Activated CD4-positive, alpha-beta T cell treated with anti-CD3 and anti-CD28 coated beads, Interleukin-2, amount 10 ng/mL, durations not matched to agents 7 days and 5 days (primary cell): ENCODE results near the gene ADGRV1. TPM values are rescaled to one million over a fixed set of nuclear protein-coding genes. Genes with fewer than 3 reads are reported as not detected.
"Not testable (repeated sequence)": the region's sequence is repeated elsewhere in the genome, so short reads cannot be mapped to it uniquely, and the experiment has no call there.

Experiments used
- CTCF ChIA-PET: fragments of 350-600 bp; sonication (Branson Sonifier 250); formaldehyde crosslinking; loops from one replicate; lab custom pipeline; 2021; ENCODE audit warnings: antibody characterized with exemption; lab: Charles Lee
- POLR2A ChIA-PET: fragments of 350-600 bp; sonication (Branson Sonifier 250); formaldehyde crosslinking; loops from one replicate; lab custom pipeline; 2021; ENCODE audit warnings: antibody characterized with exemption; lab: Charles Lee
- DNase-seq: peaks from one replicate; pipeline ENCODE4 v3.0.0-alpha.2; 2020
- H3K27ac Mint-ChIP-seq: one replicate; pipeline ENCODE4 v1.8.0; 2021; ENCODE audit warnings: mild to moderate bottlenecking, moderate library complexity, mixed read lengths
- H3K27me3 Mint-ChIP-seq: one replicate; pipeline ENCODE4 v1.8.0; 2021; ENCODE audit warnings: mixed read lengths
- H3K36me3 Mint-ChIP-seq: one replicate; pipeline ENCODE4 v1.8.0; 2021; ENCODE audit warnings: low read depth, mixed read lengths
- H3K4me1 Mint-ChIP-seq: one replicate; pipeline ENCODE4 v1.8.0; 2021; ENCODE audit warnings: mixed read lengths
- H3K4me3 Mint-ChIP-seq: one replicate; pipeline ENCODE4 v1.8.0; 2021; ENCODE audit warnings: mild to moderate bottlenecking, moderate library complexity, mixed read lengths
- H3K9me3 Mint-ChIP-seq: one replicate; pipeline ENCODE4 v1.8.0; 2021; ENCODE audit warnings: mixed read lengths
- total RNA-seq, 2 experiments: library from RNA; stranded (reverse); gene quantifications; one replicate each; pipeline ENCODE4 v1.2.3, GENCODE V29; 2021

Gene ADGRV1
- total RNA-seq, 2 experiments from 2014 or later, result not detected

DNA sequence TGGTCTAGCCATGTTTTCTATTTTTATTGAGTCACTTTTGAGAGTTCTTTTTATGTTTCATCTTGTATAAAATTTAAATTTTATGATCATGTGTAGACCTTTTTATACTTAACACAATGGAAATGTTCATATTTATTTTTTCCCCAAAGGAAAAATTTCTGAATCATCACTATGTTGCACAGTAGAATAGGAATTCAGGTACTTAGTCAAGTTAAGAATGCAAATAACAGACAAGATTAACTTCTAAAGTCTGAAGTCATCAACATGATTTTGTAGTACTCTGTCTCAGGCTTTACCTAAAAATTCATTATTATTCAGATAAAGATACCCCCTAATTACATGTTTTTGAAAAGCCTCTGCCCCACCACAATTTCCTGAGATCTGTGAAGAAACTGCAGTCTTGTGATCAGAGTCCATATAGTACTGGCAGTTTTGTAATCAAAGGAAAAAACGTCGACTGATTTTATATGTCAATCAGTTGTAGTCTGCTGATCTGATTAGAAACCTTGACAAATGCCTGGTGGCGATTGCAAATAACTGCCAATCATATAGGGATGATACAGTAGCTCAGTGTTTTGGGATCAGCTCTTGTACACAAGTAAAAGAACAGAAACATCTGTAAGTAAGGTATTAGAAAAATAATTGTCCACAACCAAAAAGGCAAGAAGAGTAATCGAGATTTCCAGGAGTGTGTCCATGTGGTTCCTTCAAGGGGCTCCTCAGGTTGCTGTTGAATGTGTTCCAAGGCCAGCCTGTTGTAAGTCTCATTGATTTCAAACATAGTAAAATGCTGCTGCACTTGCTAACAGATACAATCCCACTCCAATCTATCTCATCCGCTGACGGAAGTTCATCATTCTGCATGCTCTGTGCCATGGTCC lies 472.2 kb downstream of the ADGRV1 start:
- Mint-ChIP-seq H3K4me3 (no peak overlapping the region), H3K36me3 (no peaks in the 10 kb centered on the region), H3K4me1 (no peaks in the 10 kb centered on the region), H3K27ac (no peak overlapping the region), H3K9me3 (no peaks in the 10 kb centered on the region), H3K27me3 (peaks cover 21% of the 10 kb centered on the region)
- no peak for DNase-seq
- ChIA-PET CTCF (no interaction called here), POLR2A (no interaction called here)

GRCh38 chr5:91031402-91031752 lies 472.8 kb downstream of the ADGRV1 start:
- Mint-ChIP-seq H3K27me3 (peaks cover 21% of the 10 kb centered on the region), H3K36me3 (no peaks in the 10 kb centered on the region), H3K27ac (no peak overlapping the region), H3K4me3 (no peak overlapping the region), H3K4me1 (no peaks in the 10 kb centered on the region), H3K9me3 (no peaks in the 10 kb centered on the region)
- ChIA-PET POLR2A (no interaction called here), CTCF (no interaction called here)
- no peak for DNase-seq

DNA sequence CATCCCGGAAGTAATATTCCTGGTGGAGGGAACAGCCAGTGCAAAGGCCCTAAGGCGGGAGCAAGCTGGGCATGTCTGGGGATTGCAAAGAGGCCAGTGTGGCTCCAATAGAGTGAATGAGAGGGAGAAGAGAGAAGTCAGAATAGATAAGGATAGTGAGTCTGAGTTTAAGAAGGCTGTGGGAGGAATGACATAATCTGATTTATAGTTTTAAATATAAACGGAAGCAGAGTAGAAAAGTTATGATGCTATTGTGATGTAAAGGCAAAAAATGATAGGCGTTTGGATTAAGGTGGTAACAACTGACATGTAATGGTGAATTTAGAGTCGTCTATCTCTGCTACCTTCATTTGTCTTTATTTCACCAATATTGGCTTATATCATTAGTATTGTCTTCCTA lies 473.5 kb downstream of the ADGRV1 start:
- H3K9me3 Mint-ChIP-seq, result no peaks in the 10 kb centered on the region
- ChIA-PET POLR2A (no interaction called here), CTCF (no interaction called here)
- H3K27me3 Mint-ChIP-seq, result peaks cover 20% of the 10 kb centered on the region
- no peak overlapping the region for H3K27ac Mint-ChIP-seq
- no peak overlapping the region for H3K4me3 Mint-ChIP-seq
- DNase-seq, result no peak
- no peaks in the 10 kb centered on the region for H3K4me1 Mint-ChIP-seq
- no peaks in the 10 kb centered on the region for H3K36me3 Mint-ChIP-seq

- Mint-ChIP-seq H3K9me3 (no peaks in the 10 kb centered on the region), H3K4me1 (no peaks in the 10 kb centered on the region), H3K27ac (no peak overlapping the region), H3K36me3 (no peaks in the 10 kb centered on the region), H3K4me3 (no peak overlapping the region), H3K27me3 (peaks cover 11% of the 10 kb centered on the region)
- DNase-seq, result no peak
- ChIA-PET POLR2A (no interaction called here), CTCF (no interaction called here)
These were observed 474.8 kb downstream of the ADGRV1 start for GRCh38 chr5:91033370-91033769.

DNA sequence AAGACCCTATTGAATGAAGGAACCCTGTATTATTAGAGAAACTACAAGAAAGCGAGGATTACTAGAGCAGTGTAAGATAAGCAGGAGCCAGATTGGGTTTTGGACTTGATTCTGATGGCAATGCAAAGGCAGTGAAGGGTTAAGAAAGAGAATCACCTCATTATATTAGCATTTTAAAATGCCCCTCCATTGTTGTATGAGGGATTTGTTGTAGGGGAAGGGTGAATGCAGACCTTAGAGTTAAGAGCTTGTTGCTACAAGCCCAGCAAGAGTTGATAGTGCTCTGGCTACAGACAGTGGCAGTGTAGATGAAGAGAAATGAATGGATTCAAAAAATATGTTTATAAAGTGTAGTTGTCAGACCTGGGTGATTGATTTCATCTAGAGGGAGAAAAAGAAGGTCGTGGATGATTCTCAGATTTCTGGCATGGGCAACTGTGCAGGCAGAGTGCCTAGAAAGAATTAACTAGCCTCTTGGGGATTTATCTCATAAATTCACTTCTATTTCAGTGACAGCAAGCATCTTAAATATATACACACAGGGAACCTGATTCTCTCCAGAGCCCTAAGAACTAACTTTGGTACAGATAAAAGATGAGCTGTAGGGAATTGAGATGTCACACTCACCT lies 479.7 kb downstream of the ADGRV1 start:
- Mint-ChIP-seq H3K4me3 (no peak overlapping the region), H3K9me3 (no peaks in the 10 kb centered on the region), H3K4me1 (no peaks in the 10 kb centered on the region), H3K27me3 (peaks cover 9% of the 10 kb centered on the region), H3K27ac (no peak overlapping the region), H3K36me3 (no peaks in the 10 kb centered on the region)
- POLR2A ChIA-PET, result no interaction called here
- CTCF ChIA-PET, result no interaction called here
- no peak for DNase-seq

- DNase-seq, H3K4me1 Mint-ChIP-seq, POLR2A ChIA-PET, H3K27me3 Mint-ChIP-seq, H3K4me3 Mint-ChIP-seq, CTCF ChIA-PET, H3K9me3 Mint-ChIP-seq, H3K36me3 Mint-ChIP-seq, H3K27ac Mint-ChIP-seq: not testable (repeated sequence)
These were observed 482.5 kb downstream of the ADGRV1 start for GRCh38 chr5:91041132-91041531.

DNA sequence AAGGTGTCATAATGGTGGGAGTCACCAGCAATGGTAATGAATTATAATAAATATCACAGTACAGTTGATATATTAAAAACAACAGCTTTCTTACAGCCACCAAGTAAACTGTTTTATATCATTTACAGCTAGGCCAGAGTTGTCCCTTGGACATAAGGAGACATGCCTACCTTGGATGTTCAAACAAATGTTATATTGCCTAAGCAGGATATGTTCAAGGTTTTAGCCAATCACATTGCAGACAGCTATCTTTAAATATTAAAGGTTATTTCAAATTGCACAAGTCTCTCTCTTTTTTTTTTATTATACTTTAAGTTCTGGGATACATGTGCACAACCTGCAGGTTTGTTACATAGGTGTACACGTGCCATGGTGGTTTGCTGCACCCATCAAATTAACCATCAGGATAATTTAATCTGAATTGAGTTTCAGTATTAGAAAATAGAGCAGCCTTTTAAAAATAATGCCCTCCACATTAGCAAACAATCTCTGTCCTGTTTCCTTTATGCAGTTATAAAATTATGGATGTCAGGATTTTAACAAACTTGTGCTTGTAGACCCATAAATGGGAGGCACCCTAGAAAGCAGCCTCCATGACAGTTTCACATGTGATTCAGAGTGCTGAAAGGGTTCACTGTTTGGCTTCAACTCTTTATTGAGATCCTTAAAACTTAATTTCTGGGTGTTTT lies 483.8 kb downstream of the ADGRV1 start:
- Mint-ChIP-seq H3K4me1 (no peaks in the 10 kb centered on the region), H3K4me3 (no peak overlapping the region), H3K36me3 (no peaks in the 10 kb centered on the region), H3K9me3 (no peaks in the 10 kb centered on the region), H3K27ac (no peak overlapping the region), H3K27me3 (peaks cover 10% of the 10 kb centered on the region)
- POLR2A ChIA-PET, result no interaction called here
- DNase-seq, result no peak
- CTCF ChIA-PET, result interaction anchor here (0.6 kb wide), 1 partner anchor 164 kb away, joined by 3 read pairs; no protein-coding TSS in a partner anchor

GRCh38 chr5:91042936-91043255 lies 484.3 kb downstream of the ADGRV1 start:
- no peak overlapping the region for H3K27ac Mint-ChIP-seq
- H3K9me3 Mint-ChIP-seq, result no peaks in the 10 kb centered on the region
- no peak overlapping the region for H3K4me3 Mint-ChIP-seq
- ChIA-PET CTCF (no interaction called here), POLR2A (no interaction called here)
- peaks cover 12% of the 10 kb centered on the region for H3K27me3 Mint-ChIP-seq
- no peaks in the 10 kb centered on the region for H3K36me3 Mint-ChIP-seq
- DNase-seq, result no peak
- no peaks in the 10 kb centered on the region for H3K4me1 Mint-ChIP-seq

DNA sequence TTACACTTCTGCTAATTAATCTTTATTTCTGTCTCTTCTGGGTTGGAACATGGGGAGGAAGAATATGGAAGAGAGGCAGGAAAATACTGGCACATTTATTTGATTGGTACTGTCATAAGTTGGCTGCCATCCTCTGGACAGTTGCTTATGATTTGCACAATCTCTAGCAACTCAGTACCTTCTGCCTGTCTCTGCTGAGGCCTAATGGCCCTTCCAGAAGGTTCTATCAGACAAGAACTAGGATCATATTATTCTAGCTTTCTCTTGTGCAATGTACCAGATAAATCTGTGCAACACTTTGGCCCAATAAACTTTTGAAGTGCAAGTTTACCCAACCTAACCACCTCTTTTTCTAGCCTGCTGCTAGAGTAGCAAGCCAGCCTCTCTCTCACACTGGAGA lies 489.5 kb downstream of the ADGRV1 start:
- ChIA-PET POLR2A (no interaction called here), CTCF (no interaction called here)
- Mint-ChIP-seq H3K27ac (no peak overlapping the region), H3K4me3 (no peak overlapping the region), H3K4me1 (no peaks in the 10 kb centered on the region), H3K36me3 (no peaks in the 10 kb centered on the region), H3K27me3 (peaks cover 12% of the 10 kb centered on the region), H3K9me3 (no peaks in the 10 kb centered on the region)
- DNase-seq, result no peak

DNA sequence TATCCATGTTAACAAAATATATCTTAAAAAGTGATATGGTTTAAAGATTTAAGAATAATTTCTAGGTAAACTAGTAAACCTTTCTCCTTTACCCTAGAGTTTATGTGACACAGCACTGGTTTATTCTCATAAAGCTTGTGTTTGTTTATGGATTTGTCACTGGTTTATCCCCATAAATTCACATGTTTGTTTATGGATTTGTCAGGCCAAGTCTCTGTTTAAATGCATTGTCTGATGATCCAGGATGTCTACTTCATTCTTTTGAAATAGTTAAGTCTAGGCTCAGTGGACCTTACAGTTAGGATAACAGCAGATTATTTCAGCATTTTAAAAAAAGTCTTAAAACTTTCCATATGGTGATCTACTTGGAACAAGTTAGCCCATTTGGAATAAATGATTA lies 490.5 kb downstream of the ADGRV1 start:
- Mint-ChIP-seq H3K9me3 (no peaks in the 10 kb centered on the region), H3K27ac (no peak overlapping the region), H3K36me3 (no peaks in the 10 kb centered on the region), H3K4me3 (no peak overlapping the region), H3K27me3 (peaks cover 12% of the 10 kb centered on the region), H3K4me1 (no peaks in the 10 kb centered on the region)
- CTCF ChIA-PET, result no interaction called here
- DNase-seq, result no peak
- POLR2A ChIA-PET, result no interaction called here

- no peaks in the 10 kb centered on the region for H3K9me3 Mint-ChIP-seq
- CTCF ChIA-PET, result no interaction called here
- no peaks in the 10 kb centered on the region for H3K4me1 Mint-ChIP-seq
- no peak for DNase-seq
- H3K27ac Mint-ChIP-seq, result no peak overlapping the region
- no peak overlapping the region for H3K4me3 Mint-ChIP-seq
- POLR2A ChIA-PET, result no interaction called here
- peaks cover 12% of the 10 kb centered on the region for H3K27me3 Mint-ChIP-seq
- H3K36me3 Mint-ChIP-seq, result no peaks in the 10 kb centered on the region
These were observed 491.2 kb downstream of the ADGRV1 start for GRCh38 chr5:91049800-91050199.

DNA sequence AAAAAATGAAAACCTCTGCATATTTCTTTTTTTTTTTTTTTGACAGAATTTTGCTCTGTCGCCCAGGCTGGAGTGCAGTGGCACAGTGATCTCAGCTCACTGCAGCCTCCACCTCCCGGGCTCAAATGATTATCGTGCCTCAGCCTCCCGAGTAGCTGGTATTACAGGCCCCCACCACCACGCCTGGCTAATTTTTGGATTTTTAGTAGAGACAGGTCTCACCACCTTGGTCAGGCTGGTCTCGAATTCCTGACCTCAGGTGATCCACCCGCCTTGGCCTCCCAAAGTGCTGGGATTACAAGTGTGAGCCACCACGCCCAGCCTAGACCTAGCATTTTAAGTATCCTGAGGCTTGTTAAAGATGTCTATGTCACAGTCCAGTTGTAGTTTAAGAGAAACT lies 493.8 kb downstream of the ADGRV1 start:
- CTCF ChIA-PET, DNase-seq, H3K27ac Mint-ChIP-seq, H3K9me3 Mint-ChIP-seq, H3K27me3 Mint-ChIP-seq, POLR2A ChIA-PET, H3K4me1 Mint-ChIP-seq, H3K4me3 Mint-ChIP-seq, H3K36me3 Mint-ChIP-seq: not testable (repeated sequence)

GRCh38 chr5:91052977-91053740 lies 494.6 kb downstream of the ADGRV1 start:
- ChIA-PET CTCF (no interaction called here), POLR2A (no interaction called here)
- Mint-ChIP-seq H3K4me3 (no peak overlapping the region), H3K36me3 (no peaks in the 10 kb centered on the region), H3K9me3 (no peaks in the 10 kb centered on the region), H3K4me1 (no peaks in the 10 kb centered on the region), H3K27ac (no peak overlapping the region), H3K27me3 (peaks cover 2% of the 10 kb centered on the region)
- no peak for DNase-seq
